ENCODE measurements around the gene EP300.
A peak's percentile ranks its signal among the peaks of the same experiment; 100 is the strongest.
"Not testable (repeated sequence)": the region's sequence is repeated elsewhere in the genome, so short reads cannot be mapped to it uniquely, and the experiment has no call there.

EP300 gene

DNA sequence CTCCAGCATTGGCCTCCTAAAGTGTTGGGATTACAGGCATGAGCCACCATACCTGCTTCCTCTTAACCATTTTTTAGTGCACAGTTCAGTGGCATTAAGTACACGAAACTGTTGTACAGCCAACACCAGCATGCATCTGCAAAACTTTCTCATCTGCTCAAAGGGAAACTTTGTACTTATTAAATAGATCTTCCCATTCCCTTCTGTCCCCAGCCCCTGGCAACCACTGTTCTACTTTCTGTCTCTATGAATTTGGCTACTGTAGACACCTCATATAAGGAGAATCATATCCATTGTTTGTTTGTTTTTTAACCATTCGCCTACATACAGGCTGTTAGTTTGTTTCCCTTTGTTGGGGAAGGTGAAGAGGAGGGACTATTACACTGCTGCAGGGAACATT, 6.5 kb upstream of the EP300 start:
- DNase-seq (ENCODE audit: low spot score), result no peak

DNA sequence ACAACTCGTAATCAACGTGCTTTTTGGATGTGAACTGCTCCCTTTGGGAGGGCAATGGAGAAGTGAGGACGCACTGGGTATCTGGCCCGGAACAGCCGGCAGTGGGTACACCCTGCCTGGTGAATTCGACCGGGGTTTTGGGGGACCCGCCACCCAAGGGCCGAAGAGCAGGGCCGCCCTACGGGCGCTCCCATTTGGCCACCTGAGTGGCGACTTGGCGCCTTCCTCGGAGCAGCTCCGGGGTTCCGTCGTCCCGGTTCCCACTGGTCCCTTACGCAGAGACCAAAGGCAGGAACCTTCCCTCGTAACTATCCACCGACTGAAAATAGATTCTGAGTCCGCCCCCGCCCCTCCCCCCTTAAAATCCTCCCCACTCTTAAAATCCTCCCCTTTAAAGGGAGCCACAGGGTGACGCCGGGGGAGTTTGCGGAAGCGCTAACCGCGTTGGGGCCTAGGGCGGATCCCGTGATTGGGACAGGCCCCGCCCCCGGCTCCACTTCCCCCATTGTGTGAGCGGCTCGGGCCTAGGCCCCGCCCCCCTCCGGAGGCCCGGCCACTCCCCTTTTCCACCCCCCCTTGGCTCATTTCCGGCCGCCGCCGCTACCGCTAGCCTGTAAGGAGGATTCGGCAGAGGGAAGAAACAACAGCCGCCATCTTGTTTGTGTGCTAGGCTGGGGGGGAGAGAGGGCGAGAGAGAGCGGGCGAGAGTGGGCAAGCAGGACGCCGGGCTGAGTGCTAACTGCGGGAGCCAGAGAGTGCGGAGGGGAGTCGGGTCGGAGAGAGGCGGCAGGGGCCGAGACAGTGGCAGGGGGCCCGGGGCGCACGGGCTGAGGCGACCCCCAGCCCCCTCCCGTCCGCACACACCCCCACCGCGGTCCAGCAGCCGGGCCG, 1.0 kb upstream of the EP300 start:
- DNase-seq (ENCODE audit: low spot score), result peak; percentile 100

DNA sequence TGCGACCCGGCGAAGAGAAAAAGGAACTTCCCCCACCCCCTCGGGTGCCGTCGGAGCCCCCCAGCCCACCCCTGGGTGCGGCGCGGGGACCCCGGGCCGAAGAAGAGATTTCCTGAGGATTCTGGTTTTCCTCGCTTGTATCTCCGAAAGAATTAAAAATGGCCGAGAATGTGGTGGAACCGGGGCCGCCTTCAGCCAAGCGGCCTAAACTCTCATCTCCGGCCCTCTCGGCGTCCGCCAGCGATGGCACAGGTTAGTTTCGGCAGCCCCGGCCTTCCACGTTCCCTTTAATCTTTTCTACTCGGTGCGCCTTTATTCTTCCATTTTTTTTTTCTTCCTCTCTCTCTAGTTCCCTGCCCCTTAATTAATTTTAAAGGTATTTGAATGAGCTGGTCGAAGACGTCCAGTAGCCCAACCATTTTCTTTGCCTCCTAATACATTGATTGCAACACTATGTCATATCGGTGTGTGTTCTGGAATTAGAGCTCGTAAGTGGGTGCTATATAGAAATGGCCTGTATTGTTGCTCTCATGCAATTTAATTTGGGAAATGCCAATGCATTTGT, 537 bp downstream of the EP300 start:
- no peak for DNase-seq (ENCODE audit: low spot score)

GRCh38 chr22:41094041-41094593, 1.7 kb downstream of the EP300 start:
- DNase-seq (ENCODE audit: low spot score), result no peak

DNA sequence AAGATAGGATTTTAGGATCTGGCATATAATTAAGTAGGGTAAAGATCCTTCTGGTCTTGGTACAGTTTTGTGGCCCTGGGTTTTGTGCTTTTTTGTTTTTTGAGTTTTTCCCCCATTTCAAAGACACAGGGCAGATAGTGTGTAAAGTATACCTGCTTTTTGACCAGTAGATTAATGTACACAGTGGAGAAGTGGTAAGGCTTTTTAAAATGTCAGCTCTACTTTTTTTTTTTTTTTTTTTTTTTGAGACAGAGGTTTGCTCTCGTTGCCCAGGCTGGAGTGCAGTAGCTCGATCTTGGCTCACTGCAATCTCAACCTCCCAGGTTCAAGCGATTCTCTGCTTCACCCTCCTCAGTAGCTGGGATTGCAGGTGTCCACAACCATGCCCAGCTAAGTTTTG, 4.0 kb downstream of the EP300 start:
- no peak for DNase-seq (ENCODE audit: low spot score)

GRCh38 chr22:41096841-41097240, 4.4 kb downstream of the EP300 start:
- DNase-seq (ENCODE audit: low spot score), result no peak

DNA sequence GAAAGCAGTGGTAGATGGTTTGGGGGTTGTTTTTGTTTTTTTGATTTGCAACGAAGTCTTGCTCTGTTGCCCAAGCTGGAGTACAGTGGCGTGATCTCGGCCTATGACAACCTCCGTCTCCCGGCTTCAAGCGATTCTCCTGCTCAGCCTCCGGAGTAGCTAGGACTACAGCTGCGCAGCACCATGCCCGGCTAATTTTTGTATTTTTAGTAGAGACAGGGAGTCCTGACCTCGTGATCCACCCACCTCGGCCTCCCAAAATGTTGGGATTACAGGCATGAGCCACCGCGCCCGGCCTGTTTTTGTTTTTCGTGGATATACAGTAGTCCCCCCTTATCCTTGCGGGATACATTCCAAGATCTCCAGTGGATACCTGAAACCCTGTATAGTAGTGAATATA, 6.6 kb downstream of the EP300 start:
- no peak for DNase-seq (ENCODE audit: low spot score)

- DNase-seq (ENCODE audit: low spot score), result no peak
These were observed 14.0 kb downstream of the EP300 start for GRCh38 chr22:41106122-41106968.

- DNase-seq (ENCODE audit: low spot score), result not testable (repeated sequence)
These were observed 14.6 kb downstream of the EP300 start for GRCh38 chr22:41106969-41107325.

DNA sequence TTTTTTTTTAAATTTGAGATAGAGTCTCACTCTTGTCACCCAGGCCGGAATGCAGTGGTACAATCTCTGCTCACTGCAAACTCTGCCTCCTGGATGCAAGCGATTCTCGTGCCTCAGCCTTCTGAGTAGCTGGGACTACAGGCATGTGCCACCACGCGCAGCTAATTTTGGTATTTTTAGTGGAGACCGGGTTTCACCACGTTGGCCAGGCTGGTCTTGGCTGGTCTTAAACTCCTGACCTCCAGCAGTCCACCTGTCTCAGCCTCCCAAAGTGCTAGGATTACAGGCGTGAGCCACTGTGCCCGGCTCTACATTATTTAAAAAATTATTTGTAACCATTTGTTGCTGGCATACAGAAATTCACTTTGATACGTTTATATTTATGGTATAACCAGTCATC, 18.6 kb downstream of the EP300 start:
- DNase-seq (ENCODE audit: low spot score), result no peak

GRCh38 chr22:41116342-41116741, 23.9 kb downstream of the EP300 start:
- no peak for DNase-seq (ENCODE audit: low spot score)

GRCh38 chr22:41117127-41117965, 25.0 kb downstream of the EP300 start:
- no peak for DNase-seq (ENCODE audit: low spot score)

DNA sequence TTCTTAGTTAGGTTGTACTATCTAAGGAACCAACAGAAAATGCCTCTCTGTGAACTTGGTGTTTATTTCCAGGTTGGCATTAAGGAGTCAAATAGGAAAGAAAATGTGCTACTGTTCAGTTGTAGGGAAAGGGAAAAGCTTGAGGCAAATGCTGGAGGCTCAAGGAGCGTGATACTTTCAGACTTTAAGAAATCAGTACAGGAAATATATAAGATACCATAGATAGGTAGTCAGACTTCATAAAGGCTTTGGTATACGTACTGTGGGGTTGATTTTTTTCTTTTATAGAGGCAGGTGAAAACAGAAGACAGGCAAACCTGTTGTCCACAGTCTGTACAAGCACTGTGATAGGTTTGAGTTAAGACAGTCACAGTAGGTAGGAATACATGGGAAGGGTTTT, 30.8 kb downstream of the EP300 start:
- DNase-seq (ENCODE audit: low spot score), result no peak

GRCh38 chr22:41124086-41124485, 31.7 kb downstream of the EP300 start:
- DNase-seq (ENCODE audit: low spot score), result no peak

GRCh38 chr22:41127451-41127850, 35.1 kb downstream of the EP300 start:
- no peak for DNase-seq (ENCODE audit: low spot score)

- no peak for DNase-seq (ENCODE audit: low spot score)
These were observed 36.2 kb downstream of the EP300 start for GRCh38 chr22:41128606-41129005.

DNA sequence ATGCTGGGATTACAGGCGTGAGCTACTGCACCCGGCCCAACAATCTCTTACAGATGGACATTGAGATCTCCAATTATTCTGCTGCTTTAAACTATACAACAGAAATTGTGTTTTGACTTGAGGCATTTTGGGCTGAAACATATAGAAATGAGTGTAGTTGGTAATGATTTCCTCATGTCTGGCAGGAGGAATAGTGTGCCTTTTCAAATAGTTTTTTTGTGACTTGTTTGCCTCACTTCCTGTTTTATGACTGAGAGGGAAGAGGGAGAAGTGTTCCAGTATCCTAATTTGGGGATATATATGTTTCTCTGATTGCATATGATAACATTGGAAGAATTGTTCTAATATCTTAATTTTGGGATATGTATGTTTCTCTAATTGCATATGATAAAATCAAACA, 40.2 kb downstream of the EP300 start:
- no peak for DNase-seq (ENCODE audit: low spot score)

- DNase-seq (ENCODE audit: low spot score), result no peak
These were observed 48.1 kb downstream of the EP300 start for GRCh38 chr22:41140365-41140957.

DNA sequence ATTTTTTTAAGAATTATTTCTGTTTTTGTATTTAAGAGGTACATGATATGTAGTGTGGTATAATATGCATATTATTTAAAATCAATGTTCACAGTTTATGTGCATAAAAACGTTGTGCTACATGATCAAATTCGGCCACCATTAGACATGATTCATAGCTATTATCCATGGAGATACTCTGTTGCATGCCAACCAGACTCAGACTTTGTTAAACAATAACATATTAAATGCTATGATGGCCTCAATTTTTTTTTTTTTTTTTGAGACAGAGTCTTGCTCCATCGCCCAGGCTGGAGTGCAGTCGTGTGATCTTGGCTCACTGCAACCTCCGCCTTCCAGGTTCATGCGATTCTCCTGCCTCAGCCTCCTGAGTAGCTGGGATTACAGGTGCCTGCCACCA, 53.5 kb downstream of the EP300 start:
- DNase-seq (ENCODE audit: low spot score), result not testable (repeated sequence)

DNA sequence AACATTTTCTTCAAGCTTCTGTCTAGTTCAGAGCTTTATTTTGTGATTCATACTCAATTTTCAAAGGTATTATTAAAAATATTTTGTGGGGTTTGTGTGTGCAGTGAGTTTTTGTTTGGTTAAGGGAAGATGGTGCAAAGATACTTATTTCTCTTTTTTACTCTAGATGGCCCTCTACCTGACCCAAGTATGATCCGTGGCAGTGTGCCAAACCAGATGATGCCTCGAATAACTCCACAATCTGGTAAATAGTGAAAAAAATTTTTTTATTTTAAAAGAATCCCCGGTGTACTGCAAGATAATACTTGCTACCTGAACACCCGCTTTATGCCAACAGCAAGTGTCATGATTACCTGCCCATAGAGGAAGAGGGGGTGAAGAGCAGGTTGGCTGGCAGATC, 54.2 kb downstream of the EP300 start:
- DNase-seq (ENCODE audit: low spot score), result no peak

DNA sequence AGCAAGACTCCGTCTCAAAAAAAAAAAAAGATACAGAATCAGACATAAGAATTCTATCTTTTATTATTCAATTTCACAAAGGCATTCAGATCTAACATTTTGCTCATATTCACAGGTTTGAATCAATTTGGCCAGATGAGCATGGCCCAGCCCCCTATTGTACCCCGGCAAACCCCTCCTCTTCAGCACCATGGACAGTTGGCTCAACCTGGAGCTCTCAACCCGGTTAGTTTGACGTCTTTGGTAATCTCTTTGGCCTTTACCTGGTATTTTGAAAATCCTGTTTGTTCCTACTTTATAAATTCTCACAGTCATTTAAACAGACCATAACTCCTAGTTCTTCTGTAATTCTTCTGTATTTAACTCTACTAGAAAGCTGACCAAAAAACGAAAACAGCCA, 55.3 kb downstream of the EP300 start:
- no peak for DNase-seq (ENCODE audit: low spot score)

All from left forelimb (tissue), 1 donor.